H1 (cell line): ENCODE results near the gene SCN1B. TPM values are rescaled to one million over a fixed set of nuclear protein-coding genes. Genes with fewer than 3 reads are reported as not detected.

Source experiments
- HDAC2 ChIP-seq, 2 experiments: fragments of 300-600 bp in 1 of 2; sonication (generic) in 1 of 2; IDR thresholded peaks; 2 replicates each; pipeline ENCODE4 v1.6.1; 2011 to 2012; ENCODE audit warnings: low read depth in 2 of 2, low read length in 2 of 2, mild to moderate bottlenecking in 2 of 2, moderate library complexity in 2 of 2, borderline replicate concordance in 1 of 2, inconsistent platforms in 1 of 2
- SIRT6 ChIP-seq: IDR thresholded peaks from one replicate; pipeline ENCODE4 v1.7.1; 2012; ENCODE audit warnings: low read length, inconsistent platforms
- polyA plus RNA-seq, 7 experiments: library from polyadenylated mRNA; depleted of rRNA in 3 of 7; stranded (reverse) in 5 of 7; unstranded in 2 of 7; fragments of >200 nt in 5 of 7; fragments of 200-250 nt in 2 of 7; gene quantifications; 1 replicate in 5 of 7; 2 replicates in 1 of 7; 4 replicates in 1 of 7; pipeline versions ENCODE4 v1.2.1 to v1.2.3, GENCODE V29; 2011 to 2013; ENCODE audit warnings: missing spikeins in 2 of 7, mixed read lengths in 2 of 7
- total RNA-seq: library from RNA; stranded (reverse); fragmentation: NEBNext Ultra II Directional; extraction: Animal tissue kit (Norgen Biotek cat#: 25700); gene quantifications from 2 replicates; pipeline ENCODE4 v1.2.1, GENCODE V29; 2021

The SCN1B gene
- total and polyA plus RNA-seq, 2 of the 8 experiments (the other 6 are each of a cell fraction or from before 2014, with no cell fraction given) = 3.1 to 3.5 TPM

GRCh38 chr19:34988119-34988518 lies 42.2 kb upstream of the SCN1B start (continued):
- TF ChIP-seq HDAC2 (IDR thresholded peaks at IDR 0.05; ENCODE audit: borderline replicate concordance in 1 of 2, low read depth in 2 of 2, low read length in 2 of 2) = no peak
- no peak for TF ChIP-seq SIRT6
